HEK293 (cell line): ENCODE measurements around the gene ELF1.

Source experiments
- ATF2 ChIP-seq: fragments of 450-650 bp; formaldehyde crosslinking; IDR thresholded peaks from 2 replicates; pipeline ENCODE4 v1.5.1; 2016; ENCODE audit warnings: missing biosample characterization, missing genetic modification characterization, low read depth
- FEZF1 ChIP-seq: fragments of 450-650 bp; formaldehyde crosslinking; IDR thresholded peaks from 2 replicates; pipeline ENCODE4 v1.5.1; 2016; ENCODE audit warnings: missing biosample characterization, missing genetic modification characterization
- HOXC10 ChIP-seq: sonication (generic); formaldehyde crosslinking; IDR thresholded peaks from 2 replicates; pipeline ENCODE4 v1.8.1; 2023; ENCODE audit warnings: mild to moderate bottlenecking, missing genetic modification reagents
- KLF8 ChIP-seq: fragments of 450-650 bp; formaldehyde crosslinking; IDR thresholded peaks from 2 replicates; pipeline ENCODE4 v1.5.1; 2016; ENCODE audit warnings: missing biosample characterization, missing genetic modification characterization
- OVOL3 ChIP-seq: fragments of 450-650 bp; formaldehyde crosslinking; IDR thresholded peaks from 2 replicates; pipeline ENCODE4 v1.5.1; 2016; ENCODE audit warnings: missing biosample characterization, missing genetic modification characterization
- PRDM4 ChIP-seq: fragments of 450-650 bp; formaldehyde crosslinking; IDR thresholded peaks from 2 replicates; pipeline ENCODE4 v1.5.1; 2017; ENCODE audit warnings: missing biosample characterization, missing genetic modification characterization
- REPIN1 ChIP-seq: fragments of 450-650 bp; formaldehyde crosslinking; IDR thresholded peaks from 2 replicates; pipeline ENCODE4 v1.5.1; 2017; ENCODE audit warnings: missing biosample characterization, missing genetic modification characterization, low read depth
- SALL2 ChIP-seq: fragments of 450-650 bp; formaldehyde crosslinking; IDR thresholded peaks from 2 replicates; pipeline ENCODE4 v1.5.0; 2017; ENCODE audit warnings: missing biosample characterization, mild to moderate bottlenecking, missing genetic modification characterization, borderline replicate concordance
- SCRT1 ChIP-seq: fragments of 450-650 bp; formaldehyde crosslinking; IDR thresholded peaks from 2 replicates; pipeline ENCODE4 v1.5.1; 2016; ENCODE audit warnings: missing biosample characterization, missing genetic modification characterization, borderline replicate concordance
- ZBTB8A ChIP-seq: fragments of 450-650 bp; formaldehyde crosslinking; IDR thresholded peaks from 2 replicates; pipeline ENCODE4 v1.5.1; 2016; ENCODE audit warnings: missing biosample characterization, missing genetic modification characterization
- ZEB2 ChIP-seq: fragments of 450-650 bp; formaldehyde crosslinking; IDR thresholded peaks from 2 replicates; pipeline ENCODE4 v1.5.1; 2016; ENCODE audit warnings: missing biosample characterization, missing genetic modification characterization
- ZFP37 ChIP-seq: fragments of 450-650 bp; formaldehyde crosslinking; IDR thresholded peaks from 2 replicates; pipeline ENCODE4 v1.5.1; 2016; ENCODE audit warnings: missing biosample characterization, missing genetic modification characterization
- ZFP41 ChIP-seq: fragments of 450-650 bp; formaldehyde crosslinking; IDR thresholded peaks from 2 replicates; pipeline ENCODE4 v1.5.1; 2016; ENCODE audit warnings: missing biosample characterization, missing genetic modification characterization, borderline replicate concordance
- ZNF121 ChIP-seq: fragments of 450-650 bp; formaldehyde crosslinking; IDR thresholded peaks from 2 replicates; pipeline ENCODE4 v1.5.1; 2016; ENCODE audit warnings: missing biosample characterization, missing genetic modification characterization
- ZNF169 ChIP-seq: fragments of 450-650 bp; formaldehyde crosslinking; IDR thresholded peaks from 2 replicates; pipeline ENCODE4 v1.5.1; 2016; ENCODE audit warnings: missing biosample characterization, missing genetic modification characterization
- ZNF175 ChIP-seq: fragments of 450-650 bp; formaldehyde crosslinking; IDR thresholded peaks from 2 replicates; pipeline ENCODE4 v1.5.1; 2016; ENCODE audit warnings: missing biosample characterization, missing genetic modification characterization
- ZNF19 ChIP-seq: fragments of 450-650 bp; formaldehyde crosslinking; IDR thresholded peaks from 2 replicates; pipeline ENCODE4; 2016; ENCODE audit warnings: missing biosample characterization, missing genetic modification characterization, low read depth
- ZNF292 ChIP-seq: fragments of 450-650 bp; formaldehyde crosslinking; IDR thresholded peaks from 2 replicates; pipeline ENCODE4 v1.5.1; 2016; ENCODE audit warnings: low read depth, missing biosample characterization, missing genetic modification characterization, borderline replicate concordance
- ZNF324 ChIP-seq: fragments of 450-650 bp; formaldehyde crosslinking; IDR thresholded peaks from 2 replicates; pipeline ENCODE4 v1.5.1; 2016; ENCODE audit warnings: missing biosample characterization, missing genetic modification characterization
- ZNF37A ChIP-seq: fragments of 450-650 bp; IDR thresholded peaks from 2 replicates; pipeline ENCODE4 v1.5.1; 2018; ENCODE audit warnings: missing biosample characterization, missing genetic modification characterization
- ZNF416 ChIP-seq: fragments of 450-650 bp; formaldehyde crosslinking; IDR thresholded peaks from 2 replicates; pipeline ENCODE4 v1.5.1; 2016; ENCODE audit warnings: missing biosample characterization, missing genetic modification characterization
- ZNF510 ChIP-seq: fragments of 450-650 bp; formaldehyde crosslinking; IDR thresholded peaks from 2 replicates; pipeline ENCODE4 v1.5.1; 2018; ENCODE audit warnings: mild to moderate bottlenecking, missing genetic modification characterization, missing biosample characterization; ENCODE audit not compliant: insufficient replicate concordance
- ZNF518A ChIP-seq: fragments of 450-650 bp; formaldehyde crosslinking; conservative IDR thresholded peaks from 2 replicates; pipeline ENCODE4 v1.5.1; 2016; ENCODE audit warnings: low read depth, missing biosample characterization, missing genetic modification characterization
- ZNF629 ChIP-seq: fragments of 450-650 bp; formaldehyde crosslinking; IDR thresholded peaks from 2 replicates; pipeline ENCODE4 v1.5.1; 2017; ENCODE audit warnings: missing biosample characterization, missing genetic modification characterization
- ZNF639 ChIP-seq: fragments of 450-650 bp; formaldehyde crosslinking; IDR thresholded peaks from 2 replicates; pipeline ENCODE4 v1.5.1; 2016; ENCODE audit warnings: missing biosample characterization, missing genetic modification characterization
- ZNF658 ChIP-seq: fragments of 450-650 bp; formaldehyde crosslinking; IDR thresholded peaks from 2 replicates; pipeline ENCODE4; 2016; ENCODE audit warnings: missing biosample characterization, missing genetic modification characterization
- ZNF664 ChIP-seq: fragments of 450-650 bp; formaldehyde crosslinking; IDR thresholded peaks from 2 replicates; pipeline ENCODE4 v1.5.1; 2016; ENCODE audit warnings: missing biosample characterization, missing genetic modification characterization
- ZNF701 ChIP-seq: fragments of 450-650 bp; formaldehyde crosslinking; IDR thresholded peaks from 2 replicates; pipeline ENCODE4 v1.5.1; 2016; ENCODE audit warnings: missing biosample characterization, missing genetic modification characterization
- ZNF707 ChIP-seq: fragments of 450-650 bp; formaldehyde crosslinking; IDR thresholded peaks from 2 replicates; pipeline ENCODE4 v1.5.1; 2016; ENCODE audit warnings: missing biosample characterization, missing genetic modification characterization
- ZNF747 ChIP-seq: fragments of 450-650 bp; formaldehyde crosslinking; IDR thresholded peaks from 2 replicates; pipeline ENCODE4 v1.5.1; 2016; ENCODE audit warnings: missing biosample characterization, missing genetic modification characterization
- ZNF785 ChIP-seq: fragments of 450-650 bp; formaldehyde crosslinking; IDR thresholded peaks from 2 replicates; pipeline ENCODE4 v1.5.1; 2016; ENCODE audit warnings: missing biosample characterization, missing genetic modification characterization
- ZNF843 ChIP-seq: fragments of 450-650 bp; formaldehyde crosslinking; IDR thresholded peaks from 2 replicates; pipeline ENCODE4 v1.5.1; 2016; ENCODE audit warnings: missing biosample characterization, missing genetic modification characterization

The ELF1 gene

GRCh38 chr13:41060082-41060723, 41.1 kb upstream of the ELF1 start (continued):
- TF ChIP-seq ZNF658 (tag by site-specific recombination) (no peak), ZNF37A (tag by site-specific recombination) (no peak), KLF8 (tag by site-specific recombination) (no peak; the same call in 1 of the 2 replicates), ZNF518A (no peak), ZNF510 (tag by site-specific recombination) (no peak), ZNF639 (tag by site-specific recombination) (no peak; the same call in 1 of the 2 replicates), ZBTB8A (tag by site-specific recombination) (peak; percentile 99), ZNF843 (0 out of 2 replicates have a peak, but pooled peaks have one; percentile 11), ZNF747 (tag by site-specific recombination) (no peak), ZNF785 (tag by site-specific recombination) (no peak; the same call in 1 of the 2 replicates), OVOL3 (tag by site-specific recombination) (no peak), FEZF1 (tag by site-specific recombination) (no peak), ZNF292 (tag by site-specific recombination) (no peak), ZNF629 (tag by site-specific recombination) (no peak; the same call in 1 of the 2 replicates), ZEB2 (tag by site-specific recombination) (peak; percentile 88), REPIN1 (no peak), ZNF175 (no peak), ATF2 (tag by site-specific recombination) (no peak), ZNF324 (no peak), ZFP41 (tag by site-specific recombination) (no peak), ZNF664 (tag by site-specific recombination) (no peak), SCRT1 (tag by site-specific recombination) (no peak), SALL2 (tag by site-specific recombination) (no peak), PRDM4 (tag by site-specific recombination) (peak; percentile 94), ZNF169 (tag by site-specific recombination) (no peak), HOXC10 (no peak), ZNF707 (tag by site-specific recombination) (no peak), ZFP37 (tag by site-specific recombination) (peak; percentile 78; the same call in 1 of the 2 replicates), ZNF19 (tag by site-specific recombination) (no peak), ZNF121 (tag by site-specific recombination) (no peak; the same call in 1 of the 2 replicates), ZNF416 (tag by site-specific recombination) (no peak), ZNF701 (tag by site-specific recombination) (no peak)
